A172 (cell line): ENCODE data around the gene RBMS1. TPM values are rescaled to one million over a fixed set of nuclear protein-coding genes. Genes with fewer than 3 reads are reported as not detected.

ENCODE experiments used
- DNase-seq: peaks from one replicate; pipeline ENCODE4 v3.0.0-alpha.2; 2015; ENCODE audit warnings: low spot score
- total RNA-seq: library from RNA; depleted of rRNA; stranded (reverse); fragments of >200 nt; shearing (Covaris generic); gene quantifications from 2 replicates; pipeline ENCODE4 v1.2.3, GENCODE V29; 2014

RBMS1 gene
- total RNA-seq, 1 experiment from 2014 or later = 83.7 TPM

GRCh38 chr2:160408959-160409291 lies 84.7 kb downstream of the RBMS1 start:
- no peak for DNase-seq

- DNase-seq = no peak
These were observed 85.2 kb downstream of the RBMS1 start for GRCh38 chr2:160408173-160408958.

- DNase-seq = no peak
These were observed 86.0 kb downstream of the RBMS1 start for GRCh38 chr2:160407393-160408172.

- DNase-seq = peak; percentile 68
These were observed 86.8 kb downstream of the RBMS1 start for GRCh38 chr2:160406591-160407392.

- DNase-seq = no peak
These were observed 88.3 kb downstream of the RBMS1 start for GRCh38 chr2:160405077-160405867.

- peak; percentile 53 for DNase-seq
These were observed 90.3 kb downstream of the RBMS1 start for GRCh38 chr2:160402997-160403979.

GRCh38 chr2:160402501-160402900 lies 91.1 kb downstream of the RBMS1 start:
- DNase-seq = no peak

- DNase-seq = no peak
These were observed 91.7 kb downstream of the RBMS1 start for GRCh38 chr2:160401895-160402294.

GRCh38 chr2:160399880-160400279 lies 93.7 kb downstream of the RBMS1 start:
- DNase-seq = no peak

- peak; percentile 45 for DNase-seq
These were observed 96.1 kb downstream of the RBMS1 start for GRCh38 chr2:160397530-160397865.

GRCh38 chr2:160394153-160394552 lies 99.5 kb downstream of the RBMS1 start:
- no peak for DNase-seq

- DNase-seq = no peak
These were observed 101.4 kb downstream of the RBMS1 start for GRCh38 chr2:160392201-160392600.

GRCh38 chr2:160390544-160391455 lies 102.8 kb downstream of the RBMS1 start:
- DNase-seq = peak; percentile 69

GRCh38 chr2:160389875-160390274 lies 103.7 kb downstream of the RBMS1 start:
- DNase-seq = no peak

- DNase-seq = no peak
These were observed 104.9 kb downstream of the RBMS1 start for GRCh38 chr2:160388464-160389263.

- DNase-seq = peak; percentile 80
These were observed 105.9 kb downstream of the RBMS1 start for GRCh38 chr2:160387558-160388262.

GRCh38 chr2:160384791-160385190 lies 108.8 kb downstream of the RBMS1 start:
- no peak for DNase-seq

GRCh38 chr2:160381425-160381951 lies 112.1 kb downstream of the RBMS1 start:
- no peak for DNase-seq
